Endothelial cell of umbilical vein (primary cell): ENCODE results near the gene BAG1. TPM values are rescaled to one million over a fixed set of nuclear protein-coding genes. Genes with fewer than 3 reads are reported as not detected.

ENCODE experiments used
- BruUV-seq: library from RNA; stranded (reverse); fragments of 400-500 nt; replicated peaks from 2 replicates; lab custom pipeline; 2021; lab: Mats Ljungman, UMichigan
- CTCF ChIA-PET: fragments of 300-600, 350-600 bp; sonication (Branson Sonifier 250); formaldehyde crosslinking; loops from one replicate; lab custom pipeline; 2021; ENCODE audit warnings: antibody characterized with exemption, inconsistent platforms; lab: Charles Lee
- POLR2A ChIA-PET: fragments of 300-600, 350-600 bp; sonication (Branson Sonifier 250); formaldehyde crosslinking; loops from one replicate; lab custom pipeline; 2021; ENCODE audit warnings: antibody characterized with exemption, inconsistent platforms; lab: Charles Lee
- DNase-seq: peaks from one replicate; pipeline ENCODE4 v3.0.0-alpha.2; 2011; ENCODE audit warnings: low read depth, low spot score
- FAIRE-seq: peaks from 2 replicates; lab custom pipeline; 2011; peaks lifted over from hg19 to GRCh38; lab: Jason Lieb, UNC
- H2AFZ ChIP-seq: 2 replicates; pipeline ENCODE4 v1.6.0; 2012; ENCODE audit warnings: low read depth, low read length, control low read depth, inconsistent platforms
- H3K27ac ChIP-seq: 2 replicates; pipeline ENCODE4 v1.5.1; 2011; ENCODE audit warnings: low read depth, mild to moderate bottlenecking, control low read depth, low read length, moderate library complexity; ENCODE audit not compliant: insufficient read depth
- H3K27me3 ChIP-seq, 2 experiments: 2 replicates each; pipeline versions ENCODE4 v1.6.0 to v1.6.1; 2011; ENCODE audit warnings: low read length in 2 of 2, mixed read lengths in 1 of 2; ENCODE audit not compliant: control insufficient read depth in 2 of 2, insufficient read depth in 2 of 2
- H3K36me3 ChIP-seq, 2 experiments: 2 replicates in 1 of 2; 3 replicates in 1 of 2; pipeline ENCODE4 v1.5.1; 2011; ENCODE audit warnings: low read length in 2 of 2, mild to moderate bottlenecking in 1 of 2, moderate library complexity in 1 of 2; ENCODE audit not compliant: control insufficient read depth in 2 of 2, insufficient read depth in 2 of 2; ENCODE audit errors: extremely low read depth in 1 of 2
- H3K4me1 ChIP-seq: 3 replicates; pipeline ENCODE4 v1.5.1; 2011; ENCODE audit warnings: mild to moderate bottlenecking, low read length; ENCODE audit not compliant: control insufficient read depth, insufficient read depth; ENCODE audit errors: extremely low read depth
- H3K4me2 ChIP-seq: 2 replicates; pipeline ENCODE4 v1.6.1; 2011; ENCODE audit warnings: low read length, control low read depth, mixed read lengths; ENCODE audit not compliant: insufficient read depth
- H3K4me3 ChIP-seq, 3 experiments: fragments of 200-600 bp in 1 of 3; sonication (generic), shearing (Covaris generic) in 1 of 3; replicated peaks in 1 of 3; 2 replicates each; pipeline ENCODE4 v1.5.1; 2011 to 2016; ENCODE audit warnings: control low read depth in 3 of 3, low read length in 3 of 3, mild to moderate bottlenecking in 2 of 3, inconsistent platforms in 1 of 3, low read depth in 1 of 3, moderate library complexity in 1 of 3; ENCODE audit not compliant: insufficient read depth in 1 of 3
- H3K79me2 ChIP-seq: 2 replicates; pipeline ENCODE4 v1.6.0; 2012; ENCODE audit warnings: low read length, inconsistent platforms; ENCODE audit not compliant: control insufficient read depth, insufficient read depth
- H3K9ac ChIP-seq: replicated peaks from 2 replicates; pipeline ENCODE3; 2011; ENCODE audit warnings: low read length, control low read depth; ENCODE audit not compliant: insufficient read depth; ENCODE audit errors: extremely low read depth
- H3K9me1 ChIP-seq: replicated peaks from 3 replicates; pipeline ENCODE4 v1.6.0; 2011; ENCODE audit warnings: mild to moderate bottlenecking, low read length; ENCODE audit not compliant: control insufficient read depth, insufficient read depth; ENCODE audit errors: extremely low read depth
- H3K9me3 ChIP-seq: replicated peaks from 2 replicates; pipeline ENCODE4 v1.5.1; 2012; ENCODE audit warnings: low read length, inconsistent platforms; ENCODE audit not compliant: control insufficient read depth, insufficient read depth
- H4K20me1 ChIP-seq: replicated peaks from 2 replicates; pipeline ENCODE3; 2011; ENCODE audit warnings: mild to moderate bottlenecking, low read length; ENCODE audit not compliant: control insufficient read depth, insufficient read depth; ENCODE audit errors: extremely low read depth
- CTCF ChIP-seq, 2 donors: IDR thresholded peaks; 1 replicate in 1 of 2; 2 replicates in 1 of 2; pipeline ENCODE4 v1.5.1; 2011; ENCODE audit warnings: low read length in 2 of 2, mild to moderate bottlenecking in 2 of 2, moderate library complexity in 2 of 2, control low read depth in 1 of 2, inconsistent platforms in 1 of 2, low read depth in 1 of 2; ENCODE audit not compliant: insufficient read depth in 1 of 2; ENCODE audit errors: extremely low read depth in 1 of 2
- EZH2 ChIP-seq: IDR thresholded peaks from 2 replicates; pipeline ENCODE4 v1.6.1; 2012; ENCODE audit warnings: borderline replicate concordance, low read depth, mild to moderate bottlenecking, moderate library complexity, low read length, inconsistent platforms; ENCODE audit not compliant: severe bottlenecking
- GATA2 ChIP-seq: IDR thresholded peaks from 2 replicates; pipeline ENCODE4 v1.7.0; 2011; ENCODE audit warnings: low read depth, mild to moderate bottlenecking, moderate library complexity, mixed read lengths, low read length; ENCODE audit not compliant: insufficient read length, insufficient read depth
- JUN ChIP-seq: IDR thresholded peaks from 2 replicates; pipeline ENCODE4 v1.6.1; 2011; ENCODE audit warnings: borderline replicate concordance, low read depth; ENCODE audit not compliant: insufficient read length, insufficient read depth
- POLR2AphosphoS5 ChIP-seq: IDR thresholded peaks from 2 replicates; pipeline ENCODE4 v1.6.1; 2012; ENCODE audit warnings: low read depth, mild to moderate bottlenecking, control low read depth, low read length, moderate library complexity; ENCODE audit not compliant: insufficient read depth
- dilution Hi-C: fragments of 300-500 bp; cut with MboI; formaldehyde crosslinking; loops from one replicate; pipeline ENCODE4 v1.15.0; 2019; ENCODE audit warnings: low sequenced_read_pairs; ENCODE audit not compliant: extremely low pct_ligation_motif_present
- intact Hi-C: fragments of 100-400 bp; cut with micrococcal nuclease; formaldehyde crosslinking; loops from one replicate; pipeline ENCODE4 v1.10.0; 2022
- polyA plus RNA-seq, 4 experiments: library from polyadenylated mRNA; depleted of rRNA in 3 of 4; stranded (reverse) in 3 of 4; unstranded in 1 of 4; fragments of >200 nt; gene quantifications; 2 replicates each; pipeline versions ENCODE4 v1.2.1 to v1.2.3, GENCODE V29; 2011 to 2012; ENCODE audit warnings: missing spikeins in 1 of 4
- total RNA-seq: library from RNA; stranded (reverse); gene quantifications from 2 replicates; pipeline ENCODE4 v1.2.3, GENCODE V29; 2021
- TF ChIP-seq, protein P1 (sequence below): IDR thresholded peaks from 2 replicates; pipeline ENCODE4 v1.6.1; 2011; ENCODE audit not compliant: insufficient read depth, insufficient read length

BAG1 gene
- total and polyA plus RNA-seq, 2 donors (not counting 3 experiments of a cell fraction or from before 2014, with no cell fraction given), result 44.6 to 87.4 TPM

- dilution Hi-C loops (no loop called here), intact Hi-C loops (no loop called here)
- TF ChIP-seq EZH2, result no peak
- TF ChIP-seq, protein P1, sequence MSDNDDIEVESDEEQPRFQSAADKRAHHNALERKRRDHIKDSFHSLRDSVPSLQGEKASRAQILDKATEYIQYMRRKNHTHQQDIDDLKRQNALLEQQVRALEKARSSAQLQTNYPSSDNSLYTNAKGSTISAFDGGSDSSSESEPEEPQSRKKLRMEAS, result no peak
- no peak for TF ChIP-seq POLR2AphosphoS5
- no peak for TF ChIP-seq CTCF (IDR thresholded peaks at IDR 0.05; ENCODE audit: extremely low read depth in 1 of 2, insufficient read depth in 1 of 2, low read depth in 1 of 2, low read length in 2 of 2)
- no peak for TF ChIP-seq GATA2
- TF ChIP-seq JUN, result no peak
- ChIA-PET CTCF (interaction anchor here (0.9 to 2.0 kb wide), 3 partner anchors 15 to 79 kb away, joined by 3 to 7 read pairs (median 3); no protein-coding TSS in a partner anchor), POLR2A (no interaction called here)
- BruUV-seq, result no TSS peak
- H3K27ac ChIP-seq, result no peak overlapping the region
- no peak overlapping the region for H3K9ac ChIP-seq
- no peak overlapping the region for H2AFZ ChIP-seq
- H3K4me1 ChIP-seq, result no peaks in the 10 kb centered on the region
- H3K79me2 ChIP-seq, result no peaks in the 10 kb centered on the region
- H3K9me1 ChIP-seq, result no peaks in the 10 kb centered on the region
- no peaks in the 10 kb centered on the region for H3K36me3 ChIP-seq
- no peak overlapping the region for H3K4me3 ChIP-seq
- H3K9me3 ChIP-seq, result no peaks in the 10 kb centered on the region
- FAIRE-seq (no peak), DNase-seq (no peak)
- H4K20me1 ChIP-seq, result no peaks in the 10 kb centered on the region
- no peak overlapping the region for H3K4me2 ChIP-seq
- peaks cover 0 to 4% of the 10 kb centered on the region in 2 experiments for H3K27me3 ChIP-seq
Measured at GRCh38 chr9:33241298-33241697, 23.2 kb downstream of the BAG1 start.
